Mononuclear cell (primary cell): ENCODE results near the gene LDB1. TPM values are rescaled to one million over a fixed set of nuclear protein-coding genes. Genes with fewer than 3 reads are reported as not detected.

Experiments used
- H3K27me3 ChIP-seq: 2 replicates; pipeline ENCODE4 v1.6.0; 2011; ENCODE audit warnings: low read length, control low read depth; ENCODE audit not compliant: insufficient read depth
- H3K4me1 ChIP-seq: 2 replicates; pipeline ENCODE4 v1.5.1; 2011; ENCODE audit warnings: mild to moderate bottlenecking, low read length, control low read depth; ENCODE audit not compliant: insufficient read depth
- H3K4me3 ChIP-seq: 2 replicates; pipeline ENCODE4 v1.5.1; 2011; ENCODE audit warnings: mild to moderate bottlenecking, low read length, moderate library complexity
- H3K9me3 ChIP-seq: 2 replicates; pipeline ENCODE4 v1.5.1; 2011; ENCODE audit warnings: low read depth, mild to moderate bottlenecking, control low read depth, low read length
- total RNA-seq: library from RNA; depleted of rRNA; stranded (reverse); fragments of >200 nt; gene quantifications from one replicate; pipeline ENCODE4 v1.2.3, GENCODE V29; 2012

The LDB1 gene
- total RNA-seq, 1 donor, result 59.0 TPM

DNA sequence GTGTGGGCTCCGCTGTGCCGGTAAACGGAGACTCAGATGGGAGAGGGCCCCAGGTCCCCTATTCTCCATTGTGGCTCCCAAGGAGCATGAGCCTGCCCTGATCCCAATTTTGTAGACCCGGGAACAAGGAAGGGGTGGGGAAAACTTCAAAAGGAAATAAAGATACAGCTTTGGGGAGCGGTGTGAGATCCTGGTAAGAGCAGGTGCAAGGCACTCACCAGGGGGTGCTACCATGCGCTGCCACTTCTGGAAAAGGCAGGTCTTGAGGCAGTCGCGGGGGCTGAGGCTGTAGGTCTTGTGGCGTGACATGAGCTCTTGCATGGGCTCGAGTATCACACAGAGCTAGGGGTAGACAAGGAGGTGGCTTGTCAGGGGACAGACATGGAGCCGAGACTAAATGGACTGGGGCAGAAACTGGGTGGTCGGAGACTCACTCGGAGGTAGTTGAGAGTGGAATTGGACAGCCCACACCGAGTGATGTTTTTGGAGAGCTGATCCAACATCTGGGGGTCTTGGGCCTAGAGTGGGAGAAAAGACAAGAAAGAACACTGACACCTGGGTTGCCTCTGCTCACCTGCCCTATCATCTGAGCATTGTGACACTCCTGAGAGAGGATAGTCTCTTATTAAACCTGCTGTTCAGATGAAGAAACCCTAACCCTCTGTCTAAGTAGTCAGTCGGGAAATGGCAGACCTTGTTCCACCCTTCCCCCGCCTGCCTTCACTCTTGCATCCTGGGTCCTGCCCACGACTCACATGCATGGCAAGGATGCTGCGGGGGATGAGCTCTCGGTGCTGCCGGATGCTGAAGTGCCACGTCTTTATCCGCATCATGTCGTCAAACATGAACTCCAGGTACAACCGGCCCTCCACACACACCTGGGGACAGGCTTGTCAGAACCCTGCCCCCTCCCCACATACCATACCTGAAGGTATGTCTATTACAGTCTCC is 10.7 kb downstream of the LDB1 start:
- Histone ChIP-seq H3K27me3 (no peaks in the 10 kb centered on the region), H3K4me1 (peaks cover 30% of the 10 kb centered on the region), H3K4me3 (no peak overlapping the region), H3K9me3 (no peaks in the 10 kb centered on the region)

DNA sequence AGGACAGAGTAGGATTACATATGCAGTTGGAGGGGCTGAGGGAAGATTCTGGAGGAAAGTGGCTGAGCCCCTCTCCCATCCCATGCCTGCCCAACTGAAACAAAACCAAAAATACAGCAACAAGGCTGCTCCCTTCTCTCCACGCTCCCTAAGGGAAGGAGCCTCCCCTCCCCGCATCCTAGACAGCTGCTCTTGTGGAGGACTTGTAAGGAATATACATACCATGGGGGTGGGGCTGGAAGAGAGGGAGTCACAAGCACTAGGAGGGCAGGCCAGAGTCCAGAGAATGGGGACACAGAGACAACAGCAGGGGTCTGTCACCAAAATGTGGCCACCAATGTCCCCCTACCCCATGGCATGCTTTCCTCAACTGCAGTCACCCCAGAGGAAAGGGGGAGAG is 13.2 kb downstream of the LDB1 start:
- Histone ChIP-seq H3K4me1 (peaks cover 7% of the 10 kb centered on the region), H3K9me3 (no peaks in the 10 kb centered on the region), H3K4me3 (no peak overlapping the region), H3K27me3 (no peaks in the 10 kb centered on the region)

DNA sequence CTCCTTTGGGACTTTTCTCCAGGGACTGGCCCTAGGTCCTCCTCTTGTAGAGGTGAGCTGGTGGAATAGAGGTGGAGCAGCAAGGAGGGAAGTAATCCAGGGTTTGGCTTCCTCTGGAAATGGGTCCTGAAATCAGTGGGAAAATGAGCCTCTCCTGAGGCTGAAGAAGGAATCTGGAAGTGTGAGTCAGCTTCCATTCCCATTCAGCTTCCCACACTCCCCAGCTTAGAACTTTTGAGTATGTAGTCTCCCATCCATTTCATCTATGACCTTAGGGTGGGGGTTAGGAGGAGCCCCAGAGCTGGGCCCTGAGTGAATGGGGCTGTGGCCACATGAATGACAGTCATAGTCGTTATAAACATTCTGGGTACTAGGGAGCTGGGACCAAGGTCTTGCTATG is 17.7 kb downstream of the LDB1 start:
- Histone ChIP-seq H3K4me3 (no peak overlapping the region), H3K27me3 (no peaks in the 10 kb centered on the region), H3K9me3 (no peaks in the 10 kb centered on the region)

GRCh38 chr10:102101152-102101551 is 19.0 kb downstream of the LDB1 start:
- H3K4me1 ChIP-seq, result peaks cover 7% of the 10 kb centered on the region
- H3K27me3 ChIP-seq, result no peaks in the 10 kb centered on the region
- no peaks in the 10 kb centered on the region for H3K9me3 ChIP-seq
- no peak overlapping the region for H3K4me3 ChIP-seq

More for the DNA sequence above, 17.7 kb downstream of the LDB1 start:
- peaks cover 7% of the 10 kb centered on the region for H3K4me1 ChIP-seq

- Histone ChIP-seq H3K4me1 (no peaks in the 10 kb centered on the region), H3K4me3 (no peak overlapping the region), H3K27me3 (no peaks in the 10 kb centered on the region), H3K9me3 (no peaks in the 10 kb centered on the region)
Measured at GRCh38 chr10:102096449-102096848, 23.7 kb downstream of the LDB1 start.

- Histone ChIP-seq H3K27me3 (no peaks in the 10 kb centered on the region), H3K9me3 (no peaks in the 10 kb centered on the region), H3K4me3 (no peak overlapping the region), H3K4me1 (no peaks in the 10 kb centered on the region)
Measured at GRCh38 chr10:102090772-102091171, 29.4 kb downstream of the LDB1 start.

GRCh38 chr10:102086196-102086595 is 34.0 kb downstream of the LDB1 start:
- Histone ChIP-seq H3K4me1 (no peaks in the 10 kb centered on the region), H3K9me3 (no peaks in the 10 kb centered on the region), H3K27me3 (no peaks in the 10 kb centered on the region), H3K4me3 (no peak overlapping the region)

GRCh38 chr10:102085336-102085735 is 34.8 kb downstream of the LDB1 start:
- no peaks in the 10 kb centered on the region for H3K4me1 ChIP-seq
- no peaks in the 10 kb centered on the region for H3K27me3 ChIP-seq
- no peak overlapping the region for H3K4me3 ChIP-seq
- H3K9me3 ChIP-seq, result no peaks in the 10 kb centered on the region

DNA sequence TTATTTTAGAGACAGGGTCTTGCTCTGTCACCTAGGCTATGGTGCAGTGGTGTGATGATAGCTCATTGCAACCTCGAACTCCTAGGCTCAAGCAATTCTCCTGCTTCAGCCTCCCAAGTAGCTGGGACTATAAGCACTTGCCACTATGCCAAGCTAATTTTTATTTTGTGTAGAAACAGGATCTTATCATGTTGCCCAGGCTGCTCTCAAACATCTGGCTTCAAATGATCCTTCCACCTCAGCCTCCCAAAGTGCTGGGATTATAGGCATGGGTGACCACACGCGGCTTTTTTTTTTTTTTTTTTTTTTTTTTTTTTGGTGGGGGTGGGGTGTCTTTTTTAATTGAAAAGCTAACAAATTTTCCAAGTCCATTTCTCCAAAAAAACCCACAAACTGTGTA is 36.6 kb downstream of the LDB1 start:
- H3K4me3 ChIP-seq, result no peak overlapping the region
- no peaks in the 10 kb centered on the region for H3K4me1 ChIP-seq
- no peaks in the 10 kb centered on the region for H3K9me3 ChIP-seq
- no peaks in the 10 kb centered on the region for H3K27me3 ChIP-seq

GRCh38 chr10:102072673-102073527 is 47.3 kb downstream of the LDB1 start:
- Histone ChIP-seq H3K9me3 (no peaks in the 10 kb centered on the region), H3K4me3 (no peak overlapping the region), H3K27me3 (no peaks in the 10 kb centered on the region), H3K4me1 (peaks cover 22% of the 10 kb centered on the region)

DNA sequence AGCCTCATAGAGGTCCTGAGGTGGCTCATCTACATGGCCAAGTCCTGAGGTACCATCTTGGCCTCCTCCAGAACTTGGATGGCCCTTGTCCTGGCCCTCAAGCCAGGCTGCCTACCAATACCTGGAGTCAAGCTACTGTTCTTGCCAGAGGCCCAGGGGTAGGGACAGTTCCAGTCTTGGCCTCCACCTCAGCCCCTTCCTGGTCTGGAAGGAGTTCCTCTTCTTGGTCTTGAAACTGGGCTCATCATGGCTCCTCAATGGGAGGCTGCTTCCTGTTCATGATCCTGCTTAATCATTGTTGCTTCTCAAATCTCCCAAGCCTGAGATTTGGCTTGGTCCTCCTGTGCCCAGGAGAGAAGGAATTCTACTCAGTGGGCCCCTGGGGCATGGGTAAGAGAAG is 51.1 kb downstream of the LDB1 start:
- H3K4me1 ChIP-seq, result peaks cover 53% of the 10 kb centered on the region
- H3K27me3 ChIP-seq, result no peaks in the 10 kb centered on the region
- H3K9me3 ChIP-seq, result no peaks in the 10 kb centered on the region
- H3K4me3 ChIP-seq, result no peak overlapping the region

DNA sequence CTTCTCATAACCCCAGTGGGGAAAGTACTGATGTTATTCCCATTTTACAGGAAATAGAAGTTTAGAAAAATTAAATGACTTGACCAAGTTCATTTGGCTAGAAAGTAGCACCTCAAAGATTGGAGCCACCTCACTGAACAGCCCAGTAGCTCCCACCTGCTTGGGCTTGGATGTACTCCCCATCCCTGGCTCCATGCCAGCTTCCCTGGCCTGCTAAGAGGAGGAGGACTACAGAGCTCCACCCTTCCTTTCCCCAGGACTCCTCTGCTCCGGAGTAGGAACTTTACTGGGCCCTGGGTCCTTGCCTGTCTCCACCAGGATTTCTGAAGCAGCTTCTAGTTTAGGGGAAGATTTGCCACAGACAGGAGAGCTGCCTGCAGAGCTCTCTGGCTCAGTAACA is 52.0 kb downstream of the LDB1 start:
- Histone ChIP-seq H3K9me3 (no peaks in the 10 kb centered on the region), H3K4me1 (peaks cover 53% of the 10 kb centered on the region), H3K4me3 (no peak overlapping the region), H3K27me3 (no peaks in the 10 kb centered on the region)

DNA sequence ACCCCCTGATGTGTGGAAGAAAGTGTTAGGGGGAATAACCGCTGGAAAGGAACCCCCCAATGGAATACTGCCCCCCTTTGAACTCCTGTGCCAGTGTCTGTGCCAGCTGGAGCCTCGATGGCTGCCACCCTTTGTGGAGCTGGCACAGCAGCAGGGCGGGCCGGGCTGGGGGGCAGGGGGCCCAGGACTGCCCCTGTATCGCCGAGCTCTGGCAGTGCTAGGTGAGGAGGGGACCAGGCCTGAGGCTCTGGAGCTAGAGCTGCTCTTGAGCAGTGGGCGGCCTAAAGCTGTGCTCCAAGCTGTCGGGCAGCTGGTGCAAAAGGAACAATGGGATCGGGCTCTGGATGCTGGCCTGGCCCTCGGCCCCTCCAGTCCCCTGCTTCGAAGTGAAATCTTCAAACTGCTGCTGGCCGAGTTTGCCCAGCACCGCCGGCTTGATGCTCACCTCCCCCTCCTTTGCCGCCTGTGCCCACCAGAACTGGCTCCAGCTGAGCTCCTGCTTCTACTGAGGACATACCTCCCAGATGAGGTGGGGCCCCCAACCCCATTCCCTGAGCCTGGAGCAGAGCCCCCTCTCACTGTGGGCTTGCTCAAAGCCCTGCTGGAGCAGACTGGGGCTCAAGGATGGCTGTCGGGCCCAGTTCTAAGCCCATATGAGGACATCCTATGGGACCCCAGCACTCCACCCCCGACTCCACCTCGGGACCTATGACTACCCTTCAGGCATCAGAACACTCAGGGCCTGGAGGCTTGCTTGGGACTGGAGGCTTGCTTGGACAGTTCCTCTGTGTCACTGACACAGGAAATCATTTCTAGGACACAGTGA is 52.9 kb downstream of the LDB1 start:
- peaks cover 49% of the 10 kb centered on the region for H3K4me1 ChIP-seq
- H3K27me3 ChIP-seq, result no peaks in the 10 kb centered on the region
- H3K9me3 ChIP-seq, result no peaks in the 10 kb centered on the region
- H3K4me3 ChIP-seq, result no peak overlapping the region

DNA sequence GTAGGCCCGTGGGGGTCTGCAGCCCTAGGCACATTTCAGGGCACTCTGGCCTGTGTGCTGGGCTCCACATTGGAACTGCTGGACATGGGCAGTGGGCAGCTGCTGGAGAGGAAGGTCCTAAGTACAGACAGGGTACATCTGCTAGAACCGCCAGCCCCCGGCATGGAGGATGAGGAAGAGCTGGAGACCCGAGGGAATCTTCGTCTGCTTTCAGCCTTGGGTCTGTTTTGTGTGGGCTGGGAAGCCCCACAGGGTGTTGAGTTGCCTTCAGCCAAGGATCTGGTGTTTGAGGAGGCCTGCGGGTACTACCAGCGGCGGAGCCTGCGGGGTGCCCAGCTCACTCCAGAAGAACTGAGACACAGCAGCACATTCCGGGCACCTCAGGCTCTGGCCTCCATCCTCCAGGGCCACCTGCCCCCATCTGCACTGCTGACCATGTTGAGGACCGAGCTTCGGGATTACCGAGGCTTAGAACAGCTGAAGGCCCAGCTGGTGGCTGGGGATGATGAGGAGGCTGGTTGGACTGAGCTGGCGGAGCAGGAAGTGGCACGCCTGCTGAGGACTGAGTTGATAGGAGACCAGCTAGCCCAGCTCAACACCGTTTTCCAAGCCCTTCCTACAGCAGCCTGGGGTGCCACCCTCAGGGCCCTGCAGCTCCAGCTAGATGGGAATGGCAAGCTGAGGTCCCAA is 53.6 kb downstream of the LDB1 start:
- Histone ChIP-seq H3K4me1 (peaks cover 49% of the 10 kb centered on the region), H3K4me3 (no peak overlapping the region), H3K27me3 (no peaks in the 10 kb centered on the region), H3K9me3 (no peaks in the 10 kb centered on the region)
